ENCODE results near the gene FXYD6.

- TF ChIP-seq, protein P1, sequence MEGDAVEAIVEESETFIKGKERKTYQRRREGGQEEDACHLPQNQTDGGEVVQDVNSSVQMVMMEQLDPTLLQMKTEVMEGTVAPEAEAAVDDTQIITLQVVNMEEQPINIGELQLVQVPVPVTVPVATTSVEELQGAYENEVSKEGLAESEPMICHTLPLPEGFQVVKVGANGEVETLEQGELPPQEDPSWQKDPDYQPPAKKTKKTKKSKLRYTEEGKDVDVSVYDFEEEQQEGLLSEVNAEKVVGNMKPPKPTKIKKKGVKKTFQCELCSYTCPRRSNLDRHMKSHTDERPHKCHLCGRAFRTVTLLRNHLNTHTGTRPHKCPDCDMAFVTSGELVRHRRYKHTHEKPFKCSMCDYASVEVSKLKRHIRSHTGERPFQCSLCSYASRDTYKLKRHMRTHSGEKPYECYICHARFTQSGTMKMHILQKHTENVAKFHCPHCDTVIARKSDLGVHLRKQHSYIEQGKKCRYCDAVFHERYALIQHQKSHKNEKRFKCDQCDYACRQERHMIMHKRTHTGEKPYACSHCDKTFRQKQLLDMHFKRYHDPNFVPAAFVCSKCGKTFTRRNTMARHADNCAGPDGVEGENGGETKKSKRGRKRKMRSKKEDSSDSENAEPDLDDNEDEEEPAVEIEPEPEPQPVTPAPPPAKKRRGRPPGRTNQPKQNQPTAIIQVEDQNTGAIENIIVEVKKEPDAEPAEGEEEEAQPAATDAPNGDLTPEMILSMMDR (IDR thresholded peaks at IDR 0.05; ENCODE audit: low read depth, low read length, missing input control), result no peak
- no peak for TF ChIP-seq JUND (IDR thresholded peaks at IDR 0.05)
- no peak for TF ChIP-seq TAF1 (conservative IDR thresholded peaks at IDR 0.05)
- no peak for TF ChIP-seq GABPA (IDR thresholded peaks at IDR 0.05 in 1 of 2, conservative IDR thresholded peaks at IDR 0.05 in 1 of 2)
- TF ChIP-seq, protein P2, sequence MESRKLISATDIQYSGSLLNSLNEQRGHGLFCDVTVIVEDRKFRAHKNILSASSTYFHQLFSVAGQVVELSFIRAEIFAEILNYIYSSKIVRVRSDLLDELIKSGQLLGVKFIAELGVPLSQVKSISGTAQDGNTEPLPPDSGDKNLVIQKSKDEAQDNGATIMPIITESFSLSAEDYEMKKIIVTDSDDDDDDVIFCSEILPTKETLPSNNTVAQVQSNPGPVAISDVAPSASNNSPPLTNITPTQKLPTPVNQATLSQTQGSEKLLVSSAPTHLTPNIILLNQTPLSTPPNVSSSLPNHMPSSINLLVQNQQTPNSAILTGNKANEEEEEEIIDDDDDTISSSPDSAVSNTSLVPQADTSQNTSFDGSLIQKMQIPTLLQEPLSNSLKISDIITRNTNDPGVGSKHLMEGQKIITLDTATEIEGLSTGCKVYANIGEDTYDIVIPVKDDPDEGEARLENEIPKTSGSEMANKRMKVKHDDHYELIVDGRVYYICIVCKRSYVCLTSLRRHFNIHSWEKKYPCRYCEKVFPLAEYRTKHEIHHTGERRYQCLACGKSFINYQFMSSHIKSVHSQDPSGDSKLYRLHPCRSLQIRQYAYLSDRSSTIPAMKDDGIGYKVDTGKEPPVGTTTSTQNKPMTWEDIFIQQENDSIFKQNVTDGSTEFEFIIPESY (IDR thresholded peaks at IDR 0.05), result no peak
- TF ChIP-seq, protein P3, sequence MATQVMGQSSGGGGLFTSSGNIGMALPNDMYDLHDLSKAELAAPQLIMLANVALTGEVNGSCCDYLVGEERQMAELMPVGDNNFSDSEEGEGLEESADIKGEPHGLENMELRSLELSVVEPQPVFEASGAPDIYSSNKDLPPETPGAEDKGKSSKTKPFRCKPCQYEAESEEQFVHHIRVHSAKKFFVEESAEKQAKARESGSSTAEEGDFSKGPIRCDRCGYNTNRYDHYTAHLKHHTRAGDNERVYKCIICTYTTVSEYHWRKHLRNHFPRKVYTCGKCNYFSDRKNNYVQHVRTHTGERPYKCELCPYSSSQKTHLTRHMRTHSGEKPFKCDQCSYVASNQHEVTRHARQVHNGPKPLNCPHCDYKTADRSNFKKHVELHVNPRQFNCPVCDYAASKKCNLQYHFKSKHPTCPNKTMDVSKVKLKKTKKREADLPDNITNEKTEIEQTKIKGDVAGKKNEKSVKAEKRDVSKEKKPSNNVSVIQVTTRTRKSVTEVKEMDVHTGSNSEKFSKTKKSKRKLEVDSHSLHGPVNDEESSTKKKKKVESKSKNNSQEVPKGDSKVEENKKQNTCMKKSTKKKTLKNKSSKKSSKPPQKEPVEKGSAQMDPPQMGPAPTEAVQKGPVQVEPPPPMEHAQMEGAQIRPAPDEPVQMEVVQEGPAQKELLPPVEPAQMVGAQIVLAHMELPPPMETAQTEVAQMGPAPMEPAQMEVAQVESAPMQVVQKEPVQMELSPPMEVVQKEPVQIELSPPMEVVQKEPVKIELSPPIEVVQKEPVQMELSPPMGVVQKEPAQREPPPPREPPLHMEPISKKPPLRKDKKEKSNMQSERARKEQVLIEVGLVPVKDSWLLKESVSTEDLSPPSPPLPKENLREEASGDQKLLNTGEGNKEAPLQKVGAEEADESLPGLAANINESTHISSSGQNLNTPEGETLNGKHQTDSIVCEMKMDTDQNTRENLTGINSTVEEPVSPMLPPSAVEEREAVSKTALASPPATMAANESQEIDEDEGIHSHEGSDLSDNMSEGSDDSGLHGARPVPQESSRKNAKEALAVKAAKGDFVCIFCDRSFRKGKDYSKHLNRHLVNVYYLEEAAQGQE (IDR thresholded peaks at IDR 0.05), result no peak
- no peak for TF ChIP-seq SP1 (IDR thresholded peaks at IDR 0.05)
- TF ChIP-seq, protein P4, sequence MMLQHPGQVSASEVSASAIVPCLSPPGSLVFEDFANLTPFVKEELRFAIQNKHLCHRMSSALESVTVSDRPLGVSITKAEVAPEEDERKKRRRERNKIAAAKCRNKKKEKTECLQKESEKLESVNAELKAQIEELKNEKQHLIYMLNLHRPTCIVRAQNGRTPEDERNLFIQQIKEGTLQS (IDR thresholded peaks at IDR 0.05), result no peak
- TF ChIP-seq RXRA (IDR thresholded peaks at IDR 0.05), result no peak
- TF ChIP-seq YY1 (IDR thresholded peaks at IDR 0.05), result no peak
- no peak for TF ChIP-seq FOXA1 (IDR thresholded peaks at IDR 0.05)
- TF ChIP-seq RAD21 (IDR thresholded peaks at IDR 0.05), result no peak
- TF ChIP-seq HNF4G (IDR thresholded peaks at IDR 0.05), result no peak
- TF ChIP-seq, protein P5, sequence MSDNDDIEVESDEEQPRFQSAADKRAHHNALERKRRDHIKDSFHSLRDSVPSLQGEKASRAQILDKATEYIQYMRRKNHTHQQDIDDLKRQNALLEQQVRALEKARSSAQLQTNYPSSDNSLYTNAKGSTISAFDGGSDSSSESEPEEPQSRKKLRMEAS (IDR thresholded peaks at IDR 0.05), result no peak
These were observed 34.1 kb downstream of the FXYD6 start for GRCh38 chr11:117842131-117842941.
